ENCODE data around the gene CDC5L.

DNA sequence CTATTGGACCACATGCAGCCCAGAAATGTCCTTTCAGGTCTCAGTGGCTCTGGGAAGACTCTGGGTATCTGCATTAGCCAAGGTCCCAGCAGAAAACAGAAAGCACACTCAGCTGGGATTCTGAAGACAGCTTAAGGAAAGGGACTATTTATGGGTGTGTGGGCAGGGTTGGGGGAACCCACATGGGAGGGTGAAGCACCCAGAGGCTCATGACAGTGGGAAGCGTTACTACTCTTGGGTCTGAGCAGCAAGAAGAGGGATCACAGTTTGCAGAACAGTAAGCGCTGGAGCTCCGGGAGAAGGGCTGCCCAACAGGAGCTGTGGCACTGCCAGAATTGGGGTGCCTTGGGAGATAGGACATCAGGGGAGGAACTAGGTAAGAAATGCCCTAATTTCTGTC lies 12.4 kb upstream of the CDC5L start:
- no peak for TF ChIP-seq CTCF (IDR thresholded peaks at IDR 0.05)
- no peak for TF ChIP-seq EP300 (IDR thresholded peaks at IDR 0.05)
